WTC11 (cell line): ENCODE data around the gene RPH3AL. TPM values are rescaled to one million over a fixed set of nuclear protein-coding genes. Genes with fewer than 3 reads are reported as not detected.

Source experiments
- ATAC-seq: fragments of 200-7000 bp; cut with Tn5 transposase; 2 replicates; pipeline ENCODE4 v1.10.0; 2021; ENCODE audit warnings: mild to moderate bottlenecking, moderate library complexity
- CTCF ChIA-PET: fragments of 300-600 bp; sonication (Branson Sonifier 250); formaldehyde crosslinking; loops from one replicate; lab custom pipeline; 2021; ENCODE audit warnings: antibody characterized with exemption; lab: Charles Lee
- POLR2A ChIA-PET: fragments of 350-600 bp; sonication (Branson Sonifier 250); formaldehyde crosslinking; loops from one replicate; lab custom pipeline; 2021; ENCODE audit warnings: antibody characterized with exemption; lab: Charles Lee
- DNase-seq: peaks from one replicate; pipeline ENCODE4 v3.0.0; 2021; ENCODE audit warnings: low spot score
- H3K27ac Mint-ChIP-seq: 2 replicates; pipeline ENCODE4 v1.8.0; 2021; ENCODE audit warnings: mixed read lengths
- H3K27me3 Mint-ChIP-seq: 2 replicates; pipeline ENCODE4 v1.8.0; 2021; ENCODE audit warnings: low read depth, mild to moderate bottlenecking, moderate library complexity, mixed read lengths
- H3K36me3 Mint-ChIP-seq: 2 replicates; pipeline ENCODE4 v1.8.0; 2021; ENCODE audit warnings: mixed read lengths
- H3K4me1 Mint-ChIP-seq: 2 replicates; pipeline ENCODE4 v1.8.0; 2022; ENCODE audit warnings: mixed read lengths
- H3K4me3 Mint-ChIP-seq: 2 replicates; pipeline ENCODE4 v1.8.0; 2021; ENCODE audit warnings: mild to moderate bottlenecking, moderate library complexity, mixed read lengths
- H3K9me3 Mint-ChIP-seq: 2 replicates; pipeline ENCODE4 v1.8.0; 2021; ENCODE audit warnings: mixed read lengths
- AR ChIP-seq: fragments of 250-450 bp; sonication (Bioruptor Pico); IDR thresholded peaks from 2 replicates; pipeline ENCODE4 v1.9.0; 2021; ENCODE audit warnings: mild to moderate bottlenecking
- CREB1 ChIP-seq: sonication (generic); formaldehyde crosslinking; IDR thresholded peaks from 2 replicates; pipeline ENCODE4 v1.8.0; 2023; ENCODE audit warnings: mild to moderate bottlenecking, missing genetic modification reagents
- E2F4 ChIP-seq: sonication (generic); formaldehyde crosslinking; IDR thresholded peaks from 2 replicates; pipeline ENCODE4 v1.8.1; 2022; ENCODE audit warnings: low read depth, mild to moderate bottlenecking, moderate library complexity, missing genetic modification reagents, borderline replicate concordance
- ERG ChIP-seq: fragments of 250-450 bp; sonication (Bioruptor Pico); IDR thresholded peaks from 2 replicates; pipeline ENCODE4 v1.8.0; 2021; ENCODE audit warnings: mild to moderate bottlenecking
- FOXJ3 ChIP-seq: sonication (generic); formaldehyde crosslinking; IDR thresholded peaks from 2 replicates; pipeline ENCODE4 v1.9.0; 2021; ENCODE audit warnings: missing genetic modification reagents, mild to moderate bottlenecking, borderline replicate concordance
- FOXP1 ChIP-seq: sonication (generic); formaldehyde crosslinking; IDR thresholded peaks from 2 replicates; pipeline ENCODE4 v1.8.0; 2022; ENCODE audit warnings: missing genetic modification reagents, mild to moderate bottlenecking, moderate library complexity, borderline replicate concordance
- FOXP4 ChIP-seq: sonication (generic); formaldehyde crosslinking; IDR thresholded peaks from 2 replicates; pipeline ENCODE4 v1.8.0; 2022; ENCODE audit warnings: mild to moderate bottlenecking, missing genetic modification reagents
- GABPB1 ChIP-seq: sonication (generic); formaldehyde crosslinking; IDR thresholded peaks from 2 replicates; pipeline ENCODE4 v1.8.1; 2023; ENCODE audit warnings: mild to moderate bottlenecking, missing genetic modification reagents
- IRF1 ChIP-seq: sonication (generic); formaldehyde crosslinking; IDR thresholded peaks from 2 replicates; pipeline ENCODE4 v1.8.0; 2023; ENCODE audit warnings: missing genetic modification reagents
- IRF2 ChIP-seq: sonication (generic); formaldehyde crosslinking; IDR thresholded peaks from 2 replicates; pipeline ENCODE4 v1.8.0; 2022; ENCODE audit warnings: low read depth, missing genetic modification reagents, borderline replicate concordance
- MAX ChIP-seq: sonication (generic); formaldehyde crosslinking; IDR thresholded peaks from 2 replicates; pipeline ENCODE4 v1.8.0; 2022; ENCODE audit warnings: mild to moderate bottlenecking, missing genetic modification reagents
- MXD4 ChIP-seq: fragments of 250-450 bp; sonication (Bioruptor Pico); IDR thresholded peaks from 2 replicates; pipeline ENCODE4 v1.8.0; 2021; ENCODE audit warnings: mild to moderate bottlenecking, moderate library complexity, borderline replicate concordance
- NR2C2 ChIP-seq: sonication (generic); formaldehyde crosslinking; IDR thresholded peaks from 2 replicates; pipeline ENCODE4 v1.8.0; 2022; ENCODE audit warnings: mild to moderate bottlenecking, missing genetic modification reagents
- PRRX2 ChIP-seq: fragments of 250-450 bp; sonication (Bioruptor Pico); IDR thresholded peaks from 2 replicates; pipeline ENCODE4 v1.8.0; 2021; ENCODE audit warnings: mild to moderate bottlenecking
- SMAD3 ChIP-seq: sonication (generic); formaldehyde crosslinking; IDR thresholded peaks from 2 replicates; pipeline ENCODE4 v1.8.0; 2022; ENCODE audit warnings: missing genetic modification reagents, mild to moderate bottlenecking, borderline replicate concordance
- ZNF232 ChIP-seq: sonication (generic); formaldehyde crosslinking; IDR thresholded peaks from 2 replicates; pipeline ENCODE4 v1.8.0; 2022; ENCODE audit warnings: mild to moderate bottlenecking, missing genetic modification reagents
- ZNF416 ChIP-seq: fragments of 250-450 bp; sonication (Bioruptor Pico); IDR thresholded peaks from 2 replicates; pipeline ENCODE4 v1.9.0; 2021; ENCODE audit warnings: mild to moderate bottlenecking, inconsistent platforms
- ZNF423 ChIP-seq: fragments of 250-450 bp; sonication (Bioruptor Pico); IDR thresholded peaks from 2 replicates; pipeline ENCODE4 v2.1.2; 2022; ENCODE audit warnings: mild to moderate bottlenecking, moderate library complexity
- total RNA-seq: library from RNA; stranded (reverse); gene quantifications from 3 replicates; pipeline ENCODE4 v1.2.3, GENCODE V29; 2021

Gene RPH3AL
- total RNA-seq, 1 experiment from 2014 or later = 2.0 TPM

GRCh38 chr17:192666-193425 lies 159.8 kb downstream of the RPH3AL start (continued):
- TF ChIP-seq MXD4 (CRISPR knock-in tag) (no peak), ZNF423 (no peak)

GRCh38 chr17:189444-189843 lies 163.2 kb downstream of the RPH3AL start:
- ATAC-seq (no peak), DNase-seq (no peak)
- POLR2A ChIA-PET = no interaction called here
- no peak overlapping the region for H3K27ac Mint-ChIP-seq
- no peaks in the 10 kb centered on the region for H3K36me3 Mint-ChIP-seq
- no peaks in the 10 kb centered on the region for H3K9me3 Mint-ChIP-seq
- TF ChIP-seq ZNF232 (CRISPR knock-in tag) = no peak
- TF ChIP-seq NR2C2 (CRISPR knock-in tag) = no peak
- TF ChIP-seq ERG (CRISPR knock-in tag) = no peak
- TF ChIP-seq PRRX2 = no peak
- no peak for TF ChIP-seq GABPB1 (CRISPR knock-in tag)
- TF ChIP-seq FOXJ3 (CRISPR knock-in tag) = no peak
- no peak for TF ChIP-seq ZNF416
- TF ChIP-seq MAX (CRISPR knock-in tag) = no peak
- no peak for TF ChIP-seq FOXP4 (CRISPR knock-in tag)
- no peak for TF ChIP-seq E2F4 (CRISPR knock-in tag)
- no peak for TF ChIP-seq IRF2 (CRISPR knock-in tag)
- no peak for TF ChIP-seq SMAD3 (CRISPR knock-in tag)
- no peak for TF ChIP-seq ZNF423
- no peak for TF ChIP-seq FOXP1 (CRISPR knock-in tag)
- TF ChIP-seq CREB1 (CRISPR knock-in tag) = no peak
- no peak for TF ChIP-seq IRF1 (CRISPR knock-in tag)
- TF ChIP-seq AR (CRISPR knock-in tag) = no peak
- CTCF ChIA-PET = no interaction called here
- H3K4me1 Mint-ChIP-seq = no peaks in the 10 kb centered on the region
- no peak overlapping the region for H3K4me3 Mint-ChIP-seq
- peaks cover 4% of the 10 kb centered on the region for H3K27me3 Mint-ChIP-seq
